ENCODE results near the gene CTIF. TPM values are rescaled to one million over a fixed set of nuclear protein-coding genes. Genes with fewer than 3 reads are reported as not detected.

The CTIF gene
- total RNA-seq, 1 experiment from 2014 or later, result 26.5 TPM

- no peaks in the 10 kb centered on the region for H3K9me3 ChIP-seq (ENCODE audit: control insufficient read depth, insufficient read depth, low read depth, low read length)
- no peak overlapping the region for H3K27ac ChIP-seq (ENCODE audit: low read length)
- BruUV-seq (replicated peaks), result no TSS peak
- in situ Hi-C loops (cut with HindIII; ENCODE audit: low pct_unique_long_range_greater_than_20kb, low sequenced_read_pairs), result no loop called here
- no peaks in the 10 kb centered on the region for H3K27me3 ChIP-seq (ENCODE audit: control insufficient read depth, insufficient read depth, low read length)
- no peaks in the 10 kb centered on the region for H3K4me1 ChIP-seq (ENCODE audit: control insufficient read depth, insufficient read depth, low read length)
- ChIA-PET POLR2A (no interaction called here), CTCF (interaction anchor here (0.7 kb wide), 1 partner anchor 717 kb away, joined by 8 read pairs; no protein-coding TSS in a partner anchor)
- H3K4me3 ChIP-seq (ENCODE audit: low read depth in 2 of 2, low read length in 2 of 2), result no peak overlapping the region
- ATAC-seq (no peak), DNase-seq (ENCODE audit: low read depth, low spot score) (no peak)
- no peaks in the 10 kb centered on the region for H3K36me3 ChIP-seq (ENCODE audit: control insufficient read depth, insufficient read depth, low read length)
- intact Hi-C loops (cut with micrococcal nuclease; ENCODE audit: unreplicated experiment), result no loop called here
- TF ChIP-seq POLR2AphosphoS5 (IDR thresholded peaks at IDR 0.05; ENCODE audit: low read depth, low read length) (no peak), REST (IDR thresholded peaks at IDR 0.05; ENCODE audit: insufficient read depth in 1 of 2, low read depth in 2 of 2, low read length in 1 of 2) (no peak), SIN3A (IDR thresholded peaks at IDR 0.05; ENCODE audit: borderline replicate concordance, insufficient read depth, low read depth, low read length) (no peak), CTCF (IDR thresholded peaks at IDR 0.05) (no peak), TCF7L2 (IDR thresholded peaks at IDR 0.05; ENCODE audit: low read depth, low read length) (no peak)
Observed at GRCh38 chr18:48580782-48581181, 42.0 kb downstream of the CTIF start.

GRCh38 chr18:48581206-48581605 is 42.4 kb downstream of the CTIF start:
- DNase-seq (ENCODE audit: low read depth, low spot score) (no peak), ATAC-seq (no peak)
- Histone ChIP-seq H3K4me1 (ENCODE audit: control insufficient read depth, insufficient read depth, low read length) (no peaks in the 10 kb centered on the region), H3K36me3 (ENCODE audit: control insufficient read depth, insufficient read depth, low read length) (no peaks in the 10 kb centered on the region), H3K27me3 (ENCODE audit: control insufficient read depth, insufficient read depth, low read length) (no peaks in the 10 kb centered on the region), H3K27ac (ENCODE audit: low read length) (no peak overlapping the region), H3K4me3 (ENCODE audit: low read depth in 2 of 2, low read length in 2 of 2) (no peak overlapping the region), H3K9me3 (ENCODE audit: control insufficient read depth, insufficient read depth, low read depth, low read length) (no peaks in the 10 kb centered on the region)
- TF ChIP-seq TCF7L2 (IDR thresholded peaks at IDR 0.05; ENCODE audit: low read depth, low read length), result no peak
- no peak for TF ChIP-seq REST (IDR thresholded peaks at IDR 0.05; ENCODE audit: insufficient read depth in 1 of 2, low read depth in 2 of 2, low read length in 1 of 2)
- TF ChIP-seq POLR2AphosphoS5 (IDR thresholded peaks at IDR 0.05; ENCODE audit: low read depth, low read length), result no peak
- CTCF ChIA-PET, result interaction anchor here (0.7 kb wide), 1 partner anchor 717 kb away, joined by 8 read pairs; no protein-coding TSS in a partner anchor
- intact Hi-C loops (cut with micrococcal nuclease; ENCODE audit: unreplicated experiment), result no loop called here
- POLR2A ChIA-PET, result no interaction called here
- in situ Hi-C loops (cut with HindIII; ENCODE audit: low pct_unique_long_range_greater_than_20kb, low sequenced_read_pairs), result no loop called here
- no TSS peak for BruUV-seq (replicated peaks)
